HCT116 (cell line): ENCODE data around the gene LYRM9.

Experiments used
- EZH2 ChIP-seq: fragments of 200-600 bp; sonication (generic); IDR thresholded peaks from 2 replicates; pipeline ENCODE4 v1.6.1; 2017; ENCODE audit warnings: antibody characterized with exemption, mixed run types
- MAX ChIP-seq: IDR thresholded peaks from 2 replicates; pipeline ENCODE4 v1.6.1; 2012
- POLR2A ChIP-seq: IDR thresholded peaks from 2 replicates; pipeline ENCODE4 v1.7.0; 2011; ENCODE audit warnings: borderline replicate concordance; ENCODE audit not compliant: insufficient read depth, insufficient read length; ENCODE audit errors: extremely low read depth
- POLR2AphosphoS5 ChIP-seq: IDR thresholded peaks from 2 replicates; pipeline ENCODE4 v1.6.1; 2011; ENCODE audit warnings: mild to moderate bottlenecking, low read depth, low read length, moderate library complexity
- YY1 ChIP-seq: IDR thresholded peaks from 2 replicates; pipeline ENCODE4 v1.6.1; 2011; ENCODE audit warnings: low read length, low read depth, moderate library complexity, mild to moderate bottlenecking; ENCODE audit not compliant: insufficient replicate concordance; ENCODE audit errors: extremely low read depth
- ZBTB33 ChIP-seq: IDR thresholded peaks from 2 replicates; pipeline ENCODE4 v1.6.1; 2011; ENCODE audit warnings: mild to moderate bottlenecking, low read length, moderate library complexity; ENCODE audit not compliant: insufficient replicate concordance; ENCODE audit errors: extremely low read depth
- TF ChIP-seq, protein P1 (sequence below), 3 experiments: fragments of 200-600 bp in 1 of 3; sonication (generic) in 1 of 3; IDR thresholded peaks in 2 of 3; conservative IDR thresholded peaks in 1 of 3; 2 replicates each; pipeline ENCODE4 v1.5.1; 2012 to 2017; ENCODE audit warnings: low read depth in 2 of 3, low read length in 2 of 3, antibody characterized with exemption in 1 of 3, borderline replicate concordance in 1 of 3, control low read depth in 1 of 3, mild to moderate bottlenecking in 1 of 3, mixed read lengths in 1 of 3, mixed run types in 1 of 3, moderate library complexity in 1 of 3; ENCODE audit not compliant: insufficient read depth in 1 of 3
- TF ChIP-seq, protein P2 (sequence below): IDR thresholded peaks from 2 replicates; pipeline ENCODE4 v1.6.1; 2012; ENCODE audit warnings: low read depth

- no peak for TF ChIP-seq YY1
- no peak for TF ChIP-seq ZBTB33
- TF ChIP-seq, protein P1, sequence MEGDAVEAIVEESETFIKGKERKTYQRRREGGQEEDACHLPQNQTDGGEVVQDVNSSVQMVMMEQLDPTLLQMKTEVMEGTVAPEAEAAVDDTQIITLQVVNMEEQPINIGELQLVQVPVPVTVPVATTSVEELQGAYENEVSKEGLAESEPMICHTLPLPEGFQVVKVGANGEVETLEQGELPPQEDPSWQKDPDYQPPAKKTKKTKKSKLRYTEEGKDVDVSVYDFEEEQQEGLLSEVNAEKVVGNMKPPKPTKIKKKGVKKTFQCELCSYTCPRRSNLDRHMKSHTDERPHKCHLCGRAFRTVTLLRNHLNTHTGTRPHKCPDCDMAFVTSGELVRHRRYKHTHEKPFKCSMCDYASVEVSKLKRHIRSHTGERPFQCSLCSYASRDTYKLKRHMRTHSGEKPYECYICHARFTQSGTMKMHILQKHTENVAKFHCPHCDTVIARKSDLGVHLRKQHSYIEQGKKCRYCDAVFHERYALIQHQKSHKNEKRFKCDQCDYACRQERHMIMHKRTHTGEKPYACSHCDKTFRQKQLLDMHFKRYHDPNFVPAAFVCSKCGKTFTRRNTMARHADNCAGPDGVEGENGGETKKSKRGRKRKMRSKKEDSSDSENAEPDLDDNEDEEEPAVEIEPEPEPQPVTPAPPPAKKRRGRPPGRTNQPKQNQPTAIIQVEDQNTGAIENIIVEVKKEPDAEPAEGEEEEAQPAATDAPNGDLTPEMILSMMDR (IDR thresholded peaks at IDR 0.05 in 2 of 3, conservative IDR thresholded peaks at IDR 0.05 in 1 of 3; ENCODE audit: borderline replicate concordance in 1 of 3, insufficient read depth in 1 of 3, low read depth in 2 of 3, low read length in 2 of 3): no peak
- no peak for TF ChIP-seq MAX
- no peak for TF ChIP-seq POLR2A
- TF ChIP-seq EZH2: no peak
- TF ChIP-seq, protein P2, sequence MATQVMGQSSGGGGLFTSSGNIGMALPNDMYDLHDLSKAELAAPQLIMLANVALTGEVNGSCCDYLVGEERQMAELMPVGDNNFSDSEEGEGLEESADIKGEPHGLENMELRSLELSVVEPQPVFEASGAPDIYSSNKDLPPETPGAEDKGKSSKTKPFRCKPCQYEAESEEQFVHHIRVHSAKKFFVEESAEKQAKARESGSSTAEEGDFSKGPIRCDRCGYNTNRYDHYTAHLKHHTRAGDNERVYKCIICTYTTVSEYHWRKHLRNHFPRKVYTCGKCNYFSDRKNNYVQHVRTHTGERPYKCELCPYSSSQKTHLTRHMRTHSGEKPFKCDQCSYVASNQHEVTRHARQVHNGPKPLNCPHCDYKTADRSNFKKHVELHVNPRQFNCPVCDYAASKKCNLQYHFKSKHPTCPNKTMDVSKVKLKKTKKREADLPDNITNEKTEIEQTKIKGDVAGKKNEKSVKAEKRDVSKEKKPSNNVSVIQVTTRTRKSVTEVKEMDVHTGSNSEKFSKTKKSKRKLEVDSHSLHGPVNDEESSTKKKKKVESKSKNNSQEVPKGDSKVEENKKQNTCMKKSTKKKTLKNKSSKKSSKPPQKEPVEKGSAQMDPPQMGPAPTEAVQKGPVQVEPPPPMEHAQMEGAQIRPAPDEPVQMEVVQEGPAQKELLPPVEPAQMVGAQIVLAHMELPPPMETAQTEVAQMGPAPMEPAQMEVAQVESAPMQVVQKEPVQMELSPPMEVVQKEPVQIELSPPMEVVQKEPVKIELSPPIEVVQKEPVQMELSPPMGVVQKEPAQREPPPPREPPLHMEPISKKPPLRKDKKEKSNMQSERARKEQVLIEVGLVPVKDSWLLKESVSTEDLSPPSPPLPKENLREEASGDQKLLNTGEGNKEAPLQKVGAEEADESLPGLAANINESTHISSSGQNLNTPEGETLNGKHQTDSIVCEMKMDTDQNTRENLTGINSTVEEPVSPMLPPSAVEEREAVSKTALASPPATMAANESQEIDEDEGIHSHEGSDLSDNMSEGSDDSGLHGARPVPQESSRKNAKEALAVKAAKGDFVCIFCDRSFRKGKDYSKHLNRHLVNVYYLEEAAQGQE: no peak
- TF ChIP-seq POLR2AphosphoS5: no peak
These were observed 25.3 kb upstream of the LYRM9 start for GRCh38 chr17:27918498-27918897.
